HEK293 (cell line): ENCODE results near the gene SULT2B1.
A peak's percentile ranks its signal among the peaks of the same experiment; 100 is the strongest.

Source experiments
- CTCF ChIA-PET: fragments of 350-600 bp; formaldehyde crosslinking; extraction: SDS; loops from one replicate; lab custom pipeline; 2021; ENCODE audit warnings: antibody characterized with exemption; lab: Yijun Ruan, JAX
- POLR2A ChIA-PET: fragments of 300-600 bp; formaldehyde crosslinking; extraction: SDS; loops from one replicate; lab custom pipeline; 2020; ENCODE audit warnings: antibody characterized with exemption, inconsistent platforms; lab: Yijun Ruan, JAX
- H3K27ac ChIP-seq: fragments of 200-500 bp; sonication (Bioruptor generic); 2 replicates; pipeline ENCODE4 v1.5.1; 2014; ENCODE audit warnings: low read depth, low read length, control low read depth, inconsistent platforms; ENCODE audit errors: extremely low read depth
- H3K36me3 ChIP-seq, 2 experiments: fragments of 200-500 bp in 1 of 2; sonication (Bioruptor generic) in 1 of 2; 1 replicate in 1 of 2; 2 replicates in 1 of 2; pipeline ENCODE4 v1.5.1; 2014 to 2017; ENCODE audit warnings: inconsistent platforms in 2 of 2, low read length in 2 of 2; ENCODE audit not compliant: control insufficient read depth in 2 of 2, insufficient read depth in 1 of 2
- H3K4me1 ChIP-seq: fragments of 200-500 bp; sonication (Bioruptor generic); 2 replicates; pipeline ENCODE4 v1.5.1; 2014; ENCODE audit warnings: mild to moderate bottlenecking, low read length, inconsistent platforms; ENCODE audit not compliant: control insufficient read depth, insufficient read depth
- H3K4me3 ChIP-seq: 2 replicates; pipeline ENCODE4 v1.5.1; 2011; ENCODE audit warnings: low read depth, mild to moderate bottlenecking, control low read depth, low read length, moderate library complexity
- H3K9me3 ChIP-seq: fragments of 200-500 bp; sonication (Bioruptor generic); 2 replicates; pipeline ENCODE4 v1.5.1; 2014; ENCODE audit warnings: low read depth, low read length, inconsistent platforms; ENCODE audit not compliant: control insufficient read depth, insufficient read depth
- EGR2 ChIP-seq: fragments of 450-650 bp; formaldehyde crosslinking; IDR thresholded peaks from 2 replicates; pipeline ENCODE4 v1.5.1; 2016; ENCODE audit warnings: low read depth, missing biosample characterization, missing genetic modification characterization
- SETDB1 ChIP-seq: IDR thresholded peaks from one replicate; pipeline ENCODE4 v1.6.1; 2017; ENCODE audit warnings: mild to moderate bottlenecking, low read length, moderate library complexity, mixed read lengths; ENCODE audit not compliant: insufficient read length
- TRIM28 ChIP-seq: IDR thresholded peaks from 2 replicates; pipeline ENCODE4 v1.6.1; 2011; ENCODE audit warnings: low read length, control low read depth, borderline replicate concordance
- YY1 ChIP-seq: fragments of 450-650 bp; formaldehyde crosslinking; IDR thresholded peaks from 2 replicates; pipeline ENCODE4 v1.5.1; 2018; ENCODE audit warnings: missing biosample characterization, missing genetic modification characterization
- ZBTB20 ChIP-seq: fragments of 450-650 bp; formaldehyde crosslinking; IDR thresholded peaks from 2 replicates; pipeline ENCODE4 v1.5.1; 2016; ENCODE audit warnings: missing biosample characterization, missing genetic modification characterization
- ZNF133 ChIP-seq: fragments of 450-650 bp; formaldehyde crosslinking; IDR thresholded peaks from 2 replicates; pipeline ENCODE4 v1.5.1; 2016; ENCODE audit warnings: missing biosample characterization, missing genetic modification characterization
- ZNF169 ChIP-seq: fragments of 450-650 bp; formaldehyde crosslinking; IDR thresholded peaks from 2 replicates; pipeline ENCODE4 v1.5.1; 2016; ENCODE audit warnings: missing biosample characterization, missing genetic modification characterization
- ZNF221 ChIP-seq: fragments of 450-650 bp; formaldehyde crosslinking; IDR thresholded peaks from 2 replicates; pipeline ENCODE4 v1.5.1; 2017; ENCODE audit warnings: missing biosample characterization, missing genetic modification characterization, borderline replicate concordance
- ZNF292 ChIP-seq: fragments of 450-650 bp; formaldehyde crosslinking; IDR thresholded peaks from 2 replicates; pipeline ENCODE4 v1.5.1; 2016; ENCODE audit warnings: low read depth, missing biosample characterization, missing genetic modification characterization, borderline replicate concordance
- ZNF324 ChIP-seq: fragments of 450-650 bp; formaldehyde crosslinking; IDR thresholded peaks from 2 replicates; pipeline ENCODE4 v1.5.1; 2016; ENCODE audit warnings: missing biosample characterization, missing genetic modification characterization
- ZNF350 ChIP-seq: fragments of 450-650 bp; formaldehyde crosslinking; IDR thresholded peaks from 2 replicates; pipeline ENCODE4 v1.5.0; 2017; ENCODE audit warnings: missing biosample characterization, mild to moderate bottlenecking, missing genetic modification characterization
- ZNF354C ChIP-seq: fragments of 450-650 bp; formaldehyde crosslinking; IDR thresholded peaks from 2 replicates; pipeline ENCODE4 v1.5.1; 2016; ENCODE audit warnings: missing biosample characterization, missing genetic modification characterization, low read depth, borderline replicate concordance
- ZNF561 ChIP-seq: fragments of 450-650 bp; IDR thresholded peaks from 2 replicates; pipeline ENCODE4 v1.5.1; 2018; ENCODE audit warnings: missing biosample characterization, missing genetic modification characterization, borderline replicate concordance
- ZNF571 ChIP-seq: fragments of 450-650 bp; formaldehyde crosslinking; IDR thresholded peaks from 2 replicates; pipeline ENCODE4 v1.5.0; 2017; ENCODE audit warnings: missing biosample characterization, missing genetic modification characterization
- ZNF658 ChIP-seq: fragments of 450-650 bp; formaldehyde crosslinking; IDR thresholded peaks from 2 replicates; pipeline ENCODE4; 2016; ENCODE audit warnings: missing biosample characterization, missing genetic modification characterization
- ZNF747 ChIP-seq: fragments of 450-650 bp; formaldehyde crosslinking; IDR thresholded peaks from 2 replicates; pipeline ENCODE4 v1.5.1; 2016; ENCODE audit warnings: missing biosample characterization, missing genetic modification characterization
- ZNF785 ChIP-seq: fragments of 450-650 bp; formaldehyde crosslinking; IDR thresholded peaks from 2 replicates; pipeline ENCODE4 v1.5.1; 2016; ENCODE audit warnings: missing biosample characterization, missing genetic modification characterization
- ZNF837 ChIP-seq: fragments of 450-650 bp; formaldehyde crosslinking; IDR thresholded peaks from 2 replicates; pipeline ENCODE4 v1.5.1; 2016; ENCODE audit warnings: missing biosample characterization, missing genetic modification characterization
- ZSCAN16 ChIP-seq: fragments of 450-650 bp; formaldehyde crosslinking; IDR thresholded peaks from 2 replicates; pipeline ENCODE4 v1.5.1; 2016; ENCODE audit warnings: missing biosample characterization, missing genetic modification characterization
- ZSCAN23 ChIP-seq: fragments of 450-650 bp; formaldehyde crosslinking; IDR thresholded peaks from 2 replicates; pipeline ENCODE4 v1.5.1; 2016; ENCODE audit warnings: missing biosample characterization, missing genetic modification characterization
- TF ChIP-seq, protein P1 (sequence below): fragments of 450-650 bp; formaldehyde crosslinking; IDR thresholded peaks from 2 replicates; pipeline ENCODE4 v1.5.1; 2017; ENCODE audit warnings: missing biosample characterization, missing genetic modification characterization
- TF ChIP-seq, protein P2 (sequence below): fragments of 450-650 bp; formaldehyde crosslinking; IDR thresholded peaks from 2 replicates; pipeline ENCODE4 v1.5.1; 2016; ENCODE audit warnings: missing biosample characterization, missing genetic modification characterization
- TF ChIP-seq, protein P3 (sequence below): fragments of 450-650 bp; formaldehyde crosslinking; IDR thresholded peaks from 2 replicates; pipeline ENCODE4 v1.5.1; 2016; ENCODE audit warnings: missing biosample characterization, missing genetic modification characterization
- TF ChIP-seq, protein P4 (sequence below): fragments of 450-650 bp; formaldehyde crosslinking; IDR thresholded peaks from 2 replicates; pipeline ENCODE4 v1.5.1; 2016; ENCODE audit warnings: missing biosample characterization, missing genetic modification characterization
- TF ChIP-seq, protein P5 (sequence below): fragments of 450-650 bp; formaldehyde crosslinking; IDR thresholded peaks from 2 replicates; pipeline ENCODE4 v1.5.1; 2016; ENCODE audit warnings: missing biosample characterization, missing genetic modification characterization

Gene SULT2B1

DNA sequence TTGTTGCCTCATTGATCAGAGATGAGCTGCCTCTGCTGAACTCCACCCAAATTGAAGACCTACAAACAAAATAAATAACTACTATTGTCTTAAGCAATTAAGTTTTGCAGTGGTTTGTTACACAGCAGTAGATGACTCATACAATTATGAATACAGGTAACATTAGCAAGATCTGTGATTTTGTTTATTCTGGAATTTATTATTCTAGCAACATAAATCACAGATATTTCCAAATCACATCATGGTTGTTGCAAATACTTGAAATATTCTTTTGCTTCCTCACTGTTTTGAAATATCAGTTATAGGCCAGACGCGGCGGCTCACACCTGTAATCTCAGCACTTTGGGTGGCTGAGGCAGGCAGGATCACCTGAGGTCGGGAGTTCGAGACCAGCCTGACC, 27.2 kb upstream of the SULT2B1 start (continued):
- TF ChIP-seq ZNF561, result no peak
- TF ChIP-seq ZNF354C, result no peak
- TF ChIP-seq ZNF658 (tag by site-specific recombination), result no peak
- no peak for TF ChIP-seq TRIM28
- no peak for TF ChIP-seq ZNF169

DNA sequence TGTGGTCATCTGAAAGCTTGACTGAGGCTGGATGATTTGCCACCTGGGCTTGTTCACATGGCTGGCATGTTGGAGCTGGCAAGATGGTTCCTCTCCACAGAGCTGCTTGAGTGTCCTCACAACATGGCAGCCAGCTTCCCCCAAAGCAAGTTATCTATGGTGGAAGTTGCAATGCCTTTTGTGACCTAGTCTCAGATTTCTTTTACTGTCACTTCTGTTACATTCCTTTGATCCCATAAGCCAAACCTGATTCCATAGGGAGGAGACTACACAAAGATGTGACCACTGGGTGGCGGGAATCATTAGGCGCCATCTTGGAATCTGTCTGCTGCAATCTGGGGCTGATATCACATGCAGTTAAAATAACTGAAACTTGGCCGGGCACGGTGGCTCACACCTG, 22.8 kb upstream of the SULT2B1 start:
- TF ChIP-seq, protein P1, sequence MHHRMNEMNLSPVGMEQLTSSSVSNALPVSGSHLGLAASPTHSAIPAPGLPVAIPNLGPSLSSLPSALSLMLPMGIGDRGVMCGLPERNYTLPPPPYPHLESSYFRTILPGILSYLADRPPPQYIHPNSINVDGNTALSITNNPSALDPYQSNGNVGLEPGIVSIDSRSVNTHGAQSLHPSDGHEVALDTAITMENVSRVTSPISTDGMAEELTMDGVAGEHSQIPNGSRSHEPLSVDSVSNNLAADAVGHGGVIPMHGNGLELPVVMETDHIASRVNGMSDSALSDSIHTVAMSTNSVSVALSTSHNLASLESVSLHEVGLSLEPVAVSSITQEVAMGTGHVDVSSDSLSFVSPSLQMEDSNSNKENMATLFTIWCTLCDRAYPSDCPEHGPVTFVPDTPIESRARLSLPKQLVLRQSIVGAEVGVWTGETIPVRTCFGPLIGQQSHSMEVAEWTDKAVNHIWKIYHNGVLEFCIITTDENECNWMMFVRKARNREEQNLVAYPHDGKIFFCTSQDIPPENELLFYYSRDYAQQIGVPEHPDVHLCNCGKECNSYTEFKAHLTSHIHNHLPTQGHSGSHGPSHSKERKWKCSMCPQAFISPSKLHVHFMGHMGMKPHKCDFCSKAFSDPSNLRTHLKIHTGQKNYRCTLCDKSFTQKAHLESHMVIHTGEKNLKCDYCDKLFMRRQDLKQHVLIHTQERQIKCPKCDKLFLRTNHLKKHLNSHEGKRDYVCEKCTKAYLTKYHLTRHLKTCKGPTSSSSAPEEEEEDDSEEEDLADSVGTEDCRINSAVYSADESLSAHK (tag by site-specific recombination), result no peak
- TF ChIP-seq ZBTB20 (no peak), ZNF324 (tag by site-specific recombination) (no peak), EGR2 (tag by site-specific recombination) (no peak), ZNF354C (no peak), ZNF837 (tag by site-specific recombination) (no peak), ZNF221 (no peak), SETDB1 (peak; percentile 23), ZNF785 (no peak), ZNF571 (tag by site-specific recombination) (no peak), ZSCAN23 (no peak), ZNF292 (tag by site-specific recombination) (no peak), ZNF133 (tag by site-specific recombination) (no peak), YY1 (tag by site-specific recombination) (peak; percentile 29; the same call in 1 of the 2 replicates), ZNF747 (tag by site-specific recombination) (no peak), ZNF350 (tag by site-specific recombination) (0 out of 2 replicates have a peak, but pooled peaks have one; percentile 63), ZSCAN16 (tag by site-specific recombination) (no peak)
- TF ChIP-seq, protein P2, sequence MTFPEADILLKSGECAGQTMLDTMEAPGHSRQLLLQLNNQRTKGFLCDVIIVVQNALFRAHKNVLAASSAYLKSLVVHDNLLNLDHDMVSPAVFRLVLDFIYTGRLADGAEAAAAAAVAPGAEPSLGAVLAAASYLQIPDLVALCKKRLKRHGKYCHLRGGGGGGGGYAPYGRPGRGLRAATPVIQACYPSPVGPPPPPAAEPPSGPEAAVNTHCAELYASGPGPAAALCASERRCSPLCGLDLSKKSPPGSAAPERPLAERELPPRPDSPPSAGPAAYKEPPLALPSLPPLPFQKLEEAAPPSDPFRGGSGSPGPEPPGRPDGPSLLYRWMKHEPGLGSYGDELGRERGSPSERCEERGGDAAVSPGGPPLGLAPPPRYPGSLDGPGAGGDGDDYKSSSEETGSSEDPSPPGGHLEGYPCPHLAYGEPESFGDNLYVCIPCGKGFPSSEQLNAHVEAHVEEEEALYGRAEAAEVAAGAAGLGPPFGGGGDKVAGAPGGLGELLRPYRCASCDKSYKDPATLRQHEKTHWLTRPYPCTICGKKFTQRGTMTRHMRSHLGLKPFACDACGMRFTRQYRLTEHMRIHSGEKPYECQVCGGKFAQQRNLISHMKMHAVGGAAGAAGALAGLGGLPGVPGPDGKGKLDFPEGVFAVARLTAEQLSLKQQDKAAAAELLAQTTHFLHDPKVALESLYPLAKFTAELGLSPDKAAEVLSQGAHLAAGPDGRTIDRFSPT (tag by site-specific recombination), result no peak
- TF ChIP-seq, protein P3, sequence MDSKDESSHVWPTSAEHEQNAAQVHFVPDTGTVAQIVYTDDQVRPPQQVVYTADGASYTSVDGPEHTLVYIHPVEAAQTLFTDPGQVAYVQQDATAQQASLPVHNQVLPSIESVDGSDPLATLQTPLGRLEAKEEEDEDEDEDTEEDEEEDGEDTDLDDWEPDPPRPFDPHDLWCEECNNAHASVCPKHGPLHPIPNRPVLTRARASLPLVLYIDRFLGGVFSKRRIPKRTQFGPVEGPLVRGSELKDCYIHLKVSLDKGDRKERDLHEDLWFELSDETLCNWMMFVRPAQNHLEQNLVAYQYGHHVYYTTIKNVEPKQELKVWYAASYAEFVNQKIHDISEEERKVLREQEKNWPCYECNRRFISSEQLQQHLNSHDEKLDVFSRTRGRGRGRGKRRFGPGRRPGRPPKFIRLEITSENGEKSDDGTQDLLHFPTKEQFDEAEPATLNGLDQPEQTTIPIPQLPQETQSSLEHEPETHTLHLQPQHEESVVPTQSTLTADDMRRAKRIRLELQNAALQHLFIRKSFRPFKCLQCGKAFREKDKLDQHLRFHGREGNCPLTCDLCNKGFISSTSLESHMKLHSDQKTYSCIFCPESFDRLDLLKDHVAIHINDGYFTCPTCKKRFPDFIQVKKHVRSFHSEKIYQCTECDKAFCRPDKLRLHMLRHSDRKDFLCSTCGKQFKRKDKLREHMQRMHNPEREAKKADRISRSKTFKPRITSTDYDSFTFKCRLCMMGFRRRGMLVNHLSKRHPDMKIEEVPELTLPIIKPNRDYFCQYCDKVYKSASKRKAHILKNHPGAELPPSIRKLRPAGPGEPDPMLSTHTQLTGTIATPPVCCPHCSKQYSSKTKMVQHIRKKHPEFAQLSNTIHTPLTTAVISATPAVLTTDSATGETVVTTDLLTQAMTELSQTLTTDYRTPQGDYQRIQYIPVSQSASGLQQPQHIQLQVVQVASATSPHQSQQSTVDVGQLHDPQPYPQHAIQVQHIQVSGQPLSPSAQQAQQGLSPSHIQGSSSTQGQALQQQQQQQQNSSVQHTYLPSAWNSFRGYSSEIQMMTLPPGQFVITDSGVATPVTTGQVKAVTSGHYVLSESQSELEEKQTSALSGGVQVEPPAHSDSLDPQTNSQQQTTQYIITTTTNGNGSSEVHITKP (tag by site-specific recombination), result no peak
- TF ChIP-seq, protein P4, sequence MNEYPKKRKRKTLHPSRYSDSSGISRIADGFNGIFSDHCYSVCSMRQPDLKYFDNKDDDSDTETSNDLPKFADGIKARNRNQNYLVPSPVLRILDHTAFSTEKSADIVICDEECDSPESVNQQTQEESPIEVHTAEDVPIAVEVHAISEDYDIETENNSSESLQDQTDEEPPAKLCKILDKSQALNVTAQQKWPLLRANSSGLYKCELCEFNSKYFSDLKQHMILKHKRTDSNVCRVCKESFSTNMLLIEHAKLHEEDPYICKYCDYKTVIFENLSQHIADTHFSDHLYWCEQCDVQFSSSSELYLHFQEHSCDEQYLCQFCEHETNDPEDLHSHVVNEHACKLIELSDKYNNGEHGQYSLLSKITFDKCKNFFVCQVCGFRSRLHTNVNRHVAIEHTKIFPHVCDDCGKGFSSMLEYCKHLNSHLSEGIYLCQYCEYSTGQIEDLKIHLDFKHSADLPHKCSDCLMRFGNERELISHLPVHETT (tag by site-specific recombination), result no peak
- TF ChIP-seq, protein P5, sequence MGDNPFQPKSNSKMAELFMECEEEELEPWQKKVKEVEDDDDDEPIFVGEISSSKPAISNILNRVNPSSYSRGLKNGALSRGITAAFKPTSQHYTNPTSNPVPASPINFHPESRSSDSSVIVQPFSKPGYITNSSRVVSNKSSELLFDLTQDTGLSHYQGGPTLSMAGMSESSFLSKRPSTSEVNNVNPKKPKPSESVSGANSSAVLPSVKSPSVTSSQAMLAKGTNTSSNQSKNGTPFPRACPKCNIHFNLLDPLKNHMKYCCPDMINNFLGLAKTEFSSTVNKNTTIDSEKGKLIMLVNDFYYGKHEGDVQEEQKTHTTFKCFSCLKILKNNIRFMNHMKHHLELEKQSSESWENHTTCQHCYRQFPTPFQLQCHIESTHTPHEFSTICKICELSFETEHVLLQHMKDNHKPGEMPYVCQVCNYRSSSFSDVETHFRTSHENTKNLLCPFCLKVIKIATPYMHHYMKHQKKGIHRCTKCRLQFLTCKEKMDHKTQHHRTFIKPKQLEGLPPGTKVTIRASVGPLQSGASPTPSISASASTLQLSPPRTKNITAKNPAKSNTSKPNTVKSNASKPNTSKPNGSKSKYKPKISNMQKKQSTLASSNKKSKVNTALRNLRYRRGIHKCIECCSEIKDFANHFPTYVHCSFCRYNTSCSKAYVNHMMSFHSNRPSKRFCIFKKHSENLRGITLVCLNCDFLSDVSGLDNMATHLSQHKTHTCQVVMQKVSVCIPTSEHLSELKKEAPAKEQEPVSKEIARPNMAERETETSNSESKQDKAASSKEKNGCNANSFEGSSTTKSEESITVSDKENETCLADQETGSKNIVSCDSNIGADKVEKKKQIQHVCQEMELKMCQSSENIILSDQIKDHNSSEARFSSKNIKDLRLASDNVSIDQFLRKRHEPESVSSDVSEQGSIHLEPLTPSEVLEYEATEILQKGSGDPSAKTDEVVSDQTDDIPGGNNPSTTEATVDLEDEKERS, result peak; percentile 58; the same call in 1 of the 2 replicates
- no peaks in the 10 kb centered on the region for H3K4me1 ChIP-seq
- ChIA-PET POLR2A (no interaction called here), CTCF (interaction anchor here (0.6 to 1.2 kb wide), 2 partner anchors 52 to 58 kb away, joined by 3 read pairs; no protein-coding TSS in a partner anchor)
- H3K36me3 ChIP-seq, result no peaks in the 10 kb centered on the region
- H3K9me3 ChIP-seq, result peaks cover 4% of the 10 kb centered on the region
- H3K4me3 ChIP-seq, result no peak overlapping the region
- H3K27ac ChIP-seq, result no peak overlapping the region
